Endothelial cell of umbilical vein (primary cell): ENCODE data around the gene CNOT1. TPM values are rescaled to one million over a fixed set of nuclear protein-coding genes. Genes with fewer than 3 reads are reported as not detected.

ENCODE experiments used
- BruUV-seq: library from RNA; stranded (reverse); fragments of 400-500 nt; replicated peaks from 2 replicates; lab custom pipeline; 2021; lab: Mats Ljungman, UMichigan
- CTCF ChIA-PET: fragments of 300-600, 350-600 bp; sonication (Branson Sonifier 250); formaldehyde crosslinking; loops from one replicate; lab custom pipeline; 2021; ENCODE audit warnings: antibody characterized with exemption, inconsistent platforms; lab: Charles Lee
- POLR2A ChIA-PET: fragments of 300-600, 350-600 bp; sonication (Branson Sonifier 250); formaldehyde crosslinking; loops from one replicate; lab custom pipeline; 2021; ENCODE audit warnings: antibody characterized with exemption, inconsistent platforms; lab: Charles Lee
- DNase-seq: peaks from one replicate; pipeline ENCODE4 v3.0.0-alpha.2; 2011; ENCODE audit warnings: low read depth, low spot score
- FAIRE-seq: peaks from 2 replicates; lab custom pipeline; 2011; peaks lifted over from hg19 to GRCh38; lab: Jason Lieb, UNC
- H2AFZ ChIP-seq: 2 replicates; pipeline ENCODE4 v1.6.0; 2012; ENCODE audit warnings: low read depth, low read length, control low read depth, inconsistent platforms
- H3K27ac ChIP-seq: 2 replicates; pipeline ENCODE4 v1.5.1; 2011; ENCODE audit warnings: low read depth, mild to moderate bottlenecking, control low read depth, low read length, moderate library complexity; ENCODE audit not compliant: insufficient read depth
- H3K27me3 ChIP-seq, 2 experiments: 2 replicates each; pipeline versions ENCODE4 v1.6.0 to v1.6.1; 2011; ENCODE audit warnings: low read length in 2 of 2, mixed read lengths in 1 of 2; ENCODE audit not compliant: control insufficient read depth in 2 of 2, insufficient read depth in 2 of 2
- H3K36me3 ChIP-seq, 2 experiments: 2 replicates in 1 of 2; 3 replicates in 1 of 2; pipeline ENCODE4 v1.5.1; 2011; ENCODE audit warnings: low read length in 2 of 2, mild to moderate bottlenecking in 1 of 2, moderate library complexity in 1 of 2; ENCODE audit not compliant: control insufficient read depth in 2 of 2, insufficient read depth in 2 of 2; ENCODE audit errors: extremely low read depth in 1 of 2
- H3K4me1 ChIP-seq: 3 replicates; pipeline ENCODE4 v1.5.1; 2011; ENCODE audit warnings: mild to moderate bottlenecking, low read length; ENCODE audit not compliant: control insufficient read depth, insufficient read depth; ENCODE audit errors: extremely low read depth
- H3K4me2 ChIP-seq: 2 replicates; pipeline ENCODE4 v1.6.1; 2011; ENCODE audit warnings: low read length, control low read depth, mixed read lengths; ENCODE audit not compliant: insufficient read depth
- H3K4me3 ChIP-seq, 3 experiments: fragments of 200-600 bp in 1 of 3; sonication (generic), shearing (Covaris generic) in 1 of 3; replicated peaks in 1 of 3; 2 replicates each; pipeline ENCODE4 v1.5.1; 2011 to 2016; ENCODE audit warnings: control low read depth in 3 of 3, low read length in 3 of 3, mild to moderate bottlenecking in 2 of 3, inconsistent platforms in 1 of 3, low read depth in 1 of 3, moderate library complexity in 1 of 3; ENCODE audit not compliant: insufficient read depth in 1 of 3
- H3K79me2 ChIP-seq: 2 replicates; pipeline ENCODE4 v1.6.0; 2012; ENCODE audit warnings: low read length, inconsistent platforms; ENCODE audit not compliant: control insufficient read depth, insufficient read depth
- H3K9ac ChIP-seq: replicated peaks from 2 replicates; pipeline ENCODE3; 2011; ENCODE audit warnings: low read length, control low read depth; ENCODE audit not compliant: insufficient read depth; ENCODE audit errors: extremely low read depth
- H3K9me1 ChIP-seq: replicated peaks from 3 replicates; pipeline ENCODE4 v1.6.0; 2011; ENCODE audit warnings: mild to moderate bottlenecking, low read length; ENCODE audit not compliant: control insufficient read depth, insufficient read depth; ENCODE audit errors: extremely low read depth
- H3K9me3 ChIP-seq: replicated peaks from 2 replicates; pipeline ENCODE4 v1.5.1; 2012; ENCODE audit warnings: low read length, inconsistent platforms; ENCODE audit not compliant: control insufficient read depth, insufficient read depth
- H4K20me1 ChIP-seq: replicated peaks from 2 replicates; pipeline ENCODE3; 2011; ENCODE audit warnings: mild to moderate bottlenecking, low read length; ENCODE audit not compliant: control insufficient read depth, insufficient read depth; ENCODE audit errors: extremely low read depth
- EZH2 ChIP-seq: IDR thresholded peaks from 2 replicates; pipeline ENCODE4 v1.6.1; 2012; ENCODE audit warnings: borderline replicate concordance, low read depth, mild to moderate bottlenecking, moderate library complexity, low read length, inconsistent platforms; ENCODE audit not compliant: severe bottlenecking
- FOS ChIP-seq: IDR thresholded peaks from 2 replicates; pipeline ENCODE4 v1.6.1; 2011; ENCODE audit warnings: mild to moderate bottlenecking, low read length, moderate library complexity, borderline replicate concordance; ENCODE audit not compliant: insufficient read depth
- GATA2 ChIP-seq: IDR thresholded peaks from 2 replicates; pipeline ENCODE4 v1.7.0; 2011; ENCODE audit warnings: low read depth, mild to moderate bottlenecking, moderate library complexity, mixed read lengths, low read length; ENCODE audit not compliant: insufficient read length, insufficient read depth
- JUN ChIP-seq: IDR thresholded peaks from 2 replicates; pipeline ENCODE4 v1.6.1; 2011; ENCODE audit warnings: borderline replicate concordance, low read depth; ENCODE audit not compliant: insufficient read length, insufficient read depth
- MYC ChIP-seq: IDR thresholded peaks from one replicate; pipeline ENCODE4 v1.6.1; 2011; ENCODE audit warnings: mild to moderate bottlenecking, low read depth, low read length
- POLR2A ChIP-seq: IDR thresholded peaks from 2 replicates; pipeline ENCODE4 v1.6.1; 2012; ENCODE audit warnings: low read depth, mild to moderate bottlenecking, control low read depth, low read length
- POLR2AphosphoS5 ChIP-seq: IDR thresholded peaks from 2 replicates; pipeline ENCODE4 v1.6.1; 2012; ENCODE audit warnings: low read depth, mild to moderate bottlenecking, control low read depth, low read length, moderate library complexity; ENCODE audit not compliant: insufficient read depth
- dilution Hi-C: fragments of 300-500 bp; cut with MboI; formaldehyde crosslinking; loops from one replicate; pipeline ENCODE4 v1.15.0; 2019; ENCODE audit warnings: low sequenced_read_pairs; ENCODE audit not compliant: extremely low pct_ligation_motif_present
- intact Hi-C: fragments of 100-400 bp; cut with micrococcal nuclease; formaldehyde crosslinking; loops from one replicate; pipeline ENCODE4 v1.10.0; 2022
- polyA plus RNA-seq, 4 experiments: library from polyadenylated mRNA; depleted of rRNA in 3 of 4; stranded (reverse) in 3 of 4; unstranded in 1 of 4; fragments of >200 nt; gene quantifications; 2 replicates each; pipeline versions ENCODE4 v1.2.1 to v1.2.3, GENCODE V29; 2011 to 2012; ENCODE audit warnings: missing spikeins in 1 of 4
- total RNA-seq: library from RNA; stranded (reverse); gene quantifications from 2 replicates; pipeline ENCODE4 v1.2.3, GENCODE V29; 2021
- TF ChIP-seq, protein P1 (sequence below): IDR thresholded peaks from 2 replicates; pipeline ENCODE4 v1.6.1; 2011; ENCODE audit not compliant: insufficient read depth, insufficient read length
- TF ChIP-seq, protein P2 (sequence below), 2 donors: IDR thresholded peaks; 1 replicate in 1 of 2; 2 replicates in 1 of 2; pipeline ENCODE4 v1.5.1; 2011; ENCODE audit warnings: low read length in 2 of 2, mild to moderate bottlenecking in 2 of 2, moderate library complexity in 2 of 2, control low read depth in 1 of 2, inconsistent platforms in 1 of 2, low read depth in 1 of 2; ENCODE audit not compliant: insufficient read depth in 1 of 2; ENCODE audit errors: extremely low read depth in 1 of 2

Gene CNOT1
- total and polyA plus RNA-seq, 2 donors (not counting 3 experiments of a cell fraction or from before 2014, with no cell fraction given), result 142 to 151 TPM

DNA sequence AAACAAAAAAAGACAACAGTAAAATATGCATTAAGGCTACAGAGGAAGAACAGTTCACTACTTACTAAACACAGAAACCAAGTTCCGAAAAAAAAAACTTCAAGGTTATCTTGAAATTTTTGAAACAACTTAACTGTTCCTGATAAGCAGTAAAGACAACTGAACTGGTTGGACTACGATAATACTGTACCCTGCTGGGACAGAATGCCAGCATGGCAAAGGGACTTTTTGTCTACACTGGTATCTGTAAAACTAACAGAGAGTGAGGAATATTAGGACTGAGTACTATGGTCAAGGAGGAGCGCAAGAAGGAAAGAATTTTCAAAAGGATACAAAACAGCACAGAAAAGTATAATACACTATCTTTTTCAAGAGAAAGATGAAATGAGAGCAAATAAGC is 94.5 kb downstream of the CNOT1 start:
- Histone ChIP-seq H3K36me3 (peaks cover 42 to 54% of the 10 kb centered on the region in 2 experiments), H3K79me2 (no peaks in the 10 kb centered on the region), H3K27ac (no peak overlapping the region), H4K20me1 (no peaks in the 10 kb centered on the region), H3K27me3 (no peaks in the 10 kb centered on the region), H2AFZ (no peak overlapping the region), H3K4me3 (no peak overlapping the region), H3K9me1 (no peaks in the 10 kb centered on the region), H3K9me3 (no peaks in the 10 kb centered on the region), H3K9ac (no peak overlapping the region), H3K4me2 (no peak overlapping the region), H3K4me1 (no peaks in the 10 kb centered on the region)
- no peak for DNase-seq
- CTCF ChIA-PET, result no interaction called here
- TF ChIP-seq FOS (no peak), GATA2 (no peak), EZH2 (no peak), JUN (no peak), POLR2AphosphoS5 (no peak), POLR2A (no peak), MYC (no peak)
- TF ChIP-seq, protein P1, sequence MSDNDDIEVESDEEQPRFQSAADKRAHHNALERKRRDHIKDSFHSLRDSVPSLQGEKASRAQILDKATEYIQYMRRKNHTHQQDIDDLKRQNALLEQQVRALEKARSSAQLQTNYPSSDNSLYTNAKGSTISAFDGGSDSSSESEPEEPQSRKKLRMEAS, result no peak
- TF ChIP-seq, protein P2, sequence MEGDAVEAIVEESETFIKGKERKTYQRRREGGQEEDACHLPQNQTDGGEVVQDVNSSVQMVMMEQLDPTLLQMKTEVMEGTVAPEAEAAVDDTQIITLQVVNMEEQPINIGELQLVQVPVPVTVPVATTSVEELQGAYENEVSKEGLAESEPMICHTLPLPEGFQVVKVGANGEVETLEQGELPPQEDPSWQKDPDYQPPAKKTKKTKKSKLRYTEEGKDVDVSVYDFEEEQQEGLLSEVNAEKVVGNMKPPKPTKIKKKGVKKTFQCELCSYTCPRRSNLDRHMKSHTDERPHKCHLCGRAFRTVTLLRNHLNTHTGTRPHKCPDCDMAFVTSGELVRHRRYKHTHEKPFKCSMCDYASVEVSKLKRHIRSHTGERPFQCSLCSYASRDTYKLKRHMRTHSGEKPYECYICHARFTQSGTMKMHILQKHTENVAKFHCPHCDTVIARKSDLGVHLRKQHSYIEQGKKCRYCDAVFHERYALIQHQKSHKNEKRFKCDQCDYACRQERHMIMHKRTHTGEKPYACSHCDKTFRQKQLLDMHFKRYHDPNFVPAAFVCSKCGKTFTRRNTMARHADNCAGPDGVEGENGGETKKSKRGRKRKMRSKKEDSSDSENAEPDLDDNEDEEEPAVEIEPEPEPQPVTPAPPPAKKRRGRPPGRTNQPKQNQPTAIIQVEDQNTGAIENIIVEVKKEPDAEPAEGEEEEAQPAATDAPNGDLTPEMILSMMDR (IDR thresholded peaks at IDR 0.05; ENCODE audit: extremely low read depth in 1 of 2, insufficient read depth in 1 of 2, low read depth in 1 of 2, low read length in 2 of 2), result no peak
- POLR2A ChIA-PET, result no interaction called here
- no TSS peak for BruUV-seq
- dilution Hi-C loops, result no loop called here
- FAIRE-seq, result no peak
- intact Hi-C loops, result no loop called here
